ENCODE measurements around the gene TH. TPM values are rescaled to one million over a fixed set of nuclear protein-coding genes. Genes with fewer than 3 reads are reported as not detected.

TH gene
- total RNA-seq, 2 experiments from 2014 or later, result not detected

DNA sequence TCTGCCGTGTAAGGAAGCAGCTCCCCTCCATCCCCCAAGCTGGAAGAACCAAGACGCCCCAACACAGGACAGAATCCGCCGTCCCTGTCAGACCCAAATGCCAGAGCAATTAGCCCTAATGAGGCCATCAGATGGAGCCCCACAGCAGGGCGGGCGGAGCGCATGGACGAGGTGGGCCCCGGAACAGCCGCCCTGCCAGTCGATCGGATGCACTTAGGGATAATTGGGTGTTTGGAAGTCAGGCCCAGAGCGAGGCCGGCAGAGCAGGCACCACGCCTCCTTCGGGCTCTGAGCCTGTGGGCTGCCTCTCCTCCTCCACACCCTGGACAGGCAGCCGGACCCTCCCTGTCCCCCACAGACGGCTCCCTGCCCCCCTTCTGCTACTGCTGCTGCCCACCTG is 5.5 kb upstream of the TH start:
- TF ChIP-seq, protein P1, sequence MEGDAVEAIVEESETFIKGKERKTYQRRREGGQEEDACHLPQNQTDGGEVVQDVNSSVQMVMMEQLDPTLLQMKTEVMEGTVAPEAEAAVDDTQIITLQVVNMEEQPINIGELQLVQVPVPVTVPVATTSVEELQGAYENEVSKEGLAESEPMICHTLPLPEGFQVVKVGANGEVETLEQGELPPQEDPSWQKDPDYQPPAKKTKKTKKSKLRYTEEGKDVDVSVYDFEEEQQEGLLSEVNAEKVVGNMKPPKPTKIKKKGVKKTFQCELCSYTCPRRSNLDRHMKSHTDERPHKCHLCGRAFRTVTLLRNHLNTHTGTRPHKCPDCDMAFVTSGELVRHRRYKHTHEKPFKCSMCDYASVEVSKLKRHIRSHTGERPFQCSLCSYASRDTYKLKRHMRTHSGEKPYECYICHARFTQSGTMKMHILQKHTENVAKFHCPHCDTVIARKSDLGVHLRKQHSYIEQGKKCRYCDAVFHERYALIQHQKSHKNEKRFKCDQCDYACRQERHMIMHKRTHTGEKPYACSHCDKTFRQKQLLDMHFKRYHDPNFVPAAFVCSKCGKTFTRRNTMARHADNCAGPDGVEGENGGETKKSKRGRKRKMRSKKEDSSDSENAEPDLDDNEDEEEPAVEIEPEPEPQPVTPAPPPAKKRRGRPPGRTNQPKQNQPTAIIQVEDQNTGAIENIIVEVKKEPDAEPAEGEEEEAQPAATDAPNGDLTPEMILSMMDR (conservative IDR thresholded peaks at IDR 0.05; ENCODE audit: low read length), result no peak
- no peak for TF ChIP-seq EZH2phosphoT487 (IDR thresholded peaks at IDR 0.05; ENCODE audit: borderline replicate concordance, low read depth, low read length)
- no peak overlapping the region for H3K27ac ChIP-seq (ENCODE audit: low read depth, low read length, poor library complexity, severe bottlenecking)
- BruUV-seq (replicated peaks), result no TSS peak

DNA sequence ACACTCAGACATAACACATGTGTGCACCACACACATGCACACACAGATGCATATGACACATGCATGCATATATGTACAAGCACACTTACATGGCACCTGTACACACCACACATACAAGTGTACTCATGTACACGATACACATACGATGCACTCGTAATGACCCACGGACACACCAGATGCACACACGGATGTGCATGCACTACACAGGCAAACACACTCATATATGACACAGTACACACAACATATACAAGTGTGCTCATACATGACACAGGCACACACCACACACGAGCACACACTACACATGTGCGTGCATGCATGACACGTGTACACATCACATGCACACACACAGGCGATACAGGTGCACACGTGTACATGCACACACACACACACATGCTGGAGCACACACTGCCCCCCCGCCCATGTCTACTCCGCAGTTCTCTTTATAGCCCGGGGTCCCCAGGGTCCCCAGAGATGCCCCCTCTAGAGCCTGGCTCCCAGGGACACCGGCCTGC is 4.8 kb upstream of the TH start:
- Histone ChIP-seq H4K20me1 (ENCODE audit: insufficient read depth, low read length) (no peaks in the 10 kb centered on the region), H3K36me3 (ENCODE audit: insufficient read depth, low read length) (no peaks in the 10 kb centered on the region), H3K79me2 (ENCODE audit: insufficient read depth, low read depth, low read length) (no peaks in the 10 kb centered on the region), H3K9me3 (ENCODE audit: low read length) (no peaks in the 10 kb centered on the region), H3K4me2 (ENCODE audit: low read length) (no peak overlapping the region), H3K4me1 (ENCODE audit: insufficient read depth, low read length, poor library complexity, severe bottlenecking) (no peaks in the 10 kb centered on the region), H3K4me3 (ENCODE audit: low read depth, low read length, poor library complexity, severe bottlenecking) (no peak overlapping the region), H2AFZ (ENCODE audit: low read length) (no peak overlapping the region), H3K27ac (ENCODE audit: low read depth, low read length, poor library complexity, severe bottlenecking) (no peak overlapping the region), H3K9me2 (ENCODE audit: insufficient read depth, low read length) (no peaks in the 10 kb centered on the region)
- POLR2A ChIA-PET, result no interaction called here
- TF ChIP-seq EZH2phosphoT487 (IDR thresholded peaks at IDR 0.05; ENCODE audit: borderline replicate concordance, low read depth, low read length), result no peak
- TF ChIP-seq, protein P1 (conservative IDR thresholded peaks at IDR 0.05; ENCODE audit: low read length), result no peak
- no TSS peak for BruUV-seq (replicated peaks)
- intact Hi-C loops (cut with micrococcal nuclease; ENCODE audit: unreplicated experiment), result no loop called here
- CTCF ChIA-PET (ENCODE audit: unreplicated experiment), result no interaction called here
- DNase-seq (ENCODE audit: low spot score), result no peak

More for the DNA sequence above, 5.5 kb upstream of the TH start:
- no peaks in the 10 kb centered on the region for H3K79me2 ChIP-seq (ENCODE audit: insufficient read depth, low read depth, low read length)
- no peaks in the 10 kb centered on the region for H3K9me2 ChIP-seq (ENCODE audit: insufficient read depth, low read length)
- H3K4me3 ChIP-seq (ENCODE audit: low read depth, low read length, poor library complexity, severe bottlenecking), result no peak overlapping the region
- intact Hi-C loops (cut with micrococcal nuclease; ENCODE audit: unreplicated experiment), result no loop called here
- ChIA-PET CTCF (ENCODE audit: unreplicated experiment) (no interaction called here), POLR2A (no interaction called here)
- DNase-seq (ENCODE audit: low spot score), result no peak
- H3K9me3 ChIP-seq (ENCODE audit: low read length), result no peaks in the 10 kb centered on the region
- H3K4me1 ChIP-seq (ENCODE audit: insufficient read depth, low read length, poor library complexity, severe bottlenecking), result no peaks in the 10 kb centered on the region
- H3K36me3 ChIP-seq (ENCODE audit: insufficient read depth, low read length), result no peaks in the 10 kb centered on the region
- no peak overlapping the region for H3K4me2 ChIP-seq (ENCODE audit: low read length)
- H2AFZ ChIP-seq (ENCODE audit: low read length), result no peak overlapping the region
- H4K20me1 ChIP-seq (ENCODE audit: insufficient read depth, low read length), result no peaks in the 10 kb centered on the region

DNA sequence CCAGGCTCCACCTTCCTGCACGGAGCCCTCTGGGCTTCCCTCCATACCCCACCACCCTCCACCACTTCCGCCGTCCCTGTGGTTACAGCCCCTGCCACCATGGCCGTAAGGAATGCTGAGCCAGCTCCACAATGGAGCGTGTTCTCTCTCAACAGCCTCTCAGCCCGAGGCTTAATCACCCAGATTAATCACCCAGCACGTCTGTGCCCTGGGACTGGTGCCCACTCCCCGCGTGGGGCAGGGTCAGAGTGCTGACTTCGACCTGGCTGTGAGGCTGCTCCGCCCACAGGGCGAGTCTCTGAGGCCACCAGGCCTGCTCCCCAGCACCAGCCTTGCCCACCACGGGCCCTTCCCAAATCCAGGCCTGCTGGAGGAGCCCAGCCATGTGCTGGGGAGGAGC is 4.0 kb upstream of the TH start:
- no TSS peak for BruUV-seq (replicated peaks)
- Histone ChIP-seq H3K4me2 (ENCODE audit: low read length) (no peak overlapping the region), H2AFZ (ENCODE audit: low read length) (no peak overlapping the region), H3K4me1 (ENCODE audit: insufficient read depth, low read length, poor library complexity, severe bottlenecking) (no peaks in the 10 kb centered on the region), H3K27ac (ENCODE audit: low read depth, low read length, poor library complexity, severe bottlenecking) (no peak overlapping the region), H3K9me2 (ENCODE audit: insufficient read depth, low read length) (no peaks in the 10 kb centered on the region), H4K20me1 (ENCODE audit: insufficient read depth, low read length) (no peaks in the 10 kb centered on the region), H3K36me3 (ENCODE audit: insufficient read depth, low read length) (no peaks in the 10 kb centered on the region), H3K4me3 (ENCODE audit: low read depth, low read length, poor library complexity, severe bottlenecking) (no peak overlapping the region), H3K9me3 (ENCODE audit: low read length) (no peaks in the 10 kb centered on the region), H3K79me2 (ENCODE audit: insufficient read depth, low read depth, low read length) (no peaks in the 10 kb centered on the region)
- intact Hi-C loops (cut with micrococcal nuclease; ENCODE audit: unreplicated experiment), result no loop called here
- ChIA-PET POLR2A (no interaction called here), CTCF (ENCODE audit: unreplicated experiment) (no interaction called here)
- no peak for DNase-seq (ENCODE audit: low spot score)
- TF ChIP-seq, protein P1 (conservative IDR thresholded peaks at IDR 0.05; ENCODE audit: low read length), result no peak
- TF ChIP-seq EZH2phosphoT487 (IDR thresholded peaks at IDR 0.05; ENCODE audit: borderline replicate concordance, low read depth, low read length), result no peak

All from OCI-LY7 (cell line).